ENCODE results near the gene ANKRD16.
"Not testable (repeated sequence)": the region's sequence is repeated elsewhere in the genome, so short reads cannot be mapped to it uniquely, and the experiment has no call there.

ANKRD16 gene

DNA sequence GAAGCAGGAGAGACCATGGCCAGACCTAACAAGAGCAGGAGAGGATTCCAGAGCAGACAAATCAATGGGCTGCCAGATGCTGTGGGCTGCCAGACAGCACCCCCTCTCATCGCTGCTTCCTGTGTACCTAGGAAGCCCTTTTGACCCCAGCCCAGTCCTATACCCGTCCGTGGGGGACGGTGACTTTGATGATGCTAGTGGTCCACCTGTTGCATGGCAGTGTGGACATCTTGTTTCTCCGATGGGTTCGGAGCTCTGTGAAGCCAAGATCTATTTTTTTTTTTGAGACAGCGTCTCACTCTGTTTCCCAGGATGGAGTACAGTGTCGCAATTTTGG, 58.3 kb downstream of the ANKRD16 start:
- no peak for FAIRE-seq

GRCh38 chr10:5830629-5831445, 58.9 kb downstream of the ANKRD16 start:
- FAIRE-seq: no peak

DNA sequence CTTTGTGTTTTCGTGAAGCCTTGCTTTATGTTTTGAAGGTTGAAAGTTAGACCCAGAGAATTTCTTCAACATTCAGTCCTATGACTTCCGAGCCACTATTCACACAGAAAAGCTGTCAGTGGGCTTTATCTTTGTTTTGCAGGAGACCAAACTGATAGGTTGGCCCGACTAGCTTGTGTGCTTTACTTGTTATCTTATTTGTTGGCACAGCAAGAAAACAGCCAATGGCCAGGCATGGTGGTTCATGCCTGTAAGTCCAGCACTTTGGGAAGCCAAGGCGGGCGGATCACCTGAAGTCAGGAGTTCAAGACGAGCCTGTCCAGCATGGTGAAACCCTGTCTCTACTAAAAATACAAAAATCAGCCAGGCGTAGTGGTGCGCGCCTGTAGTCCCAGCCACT, 60.4 kb downstream of the ANKRD16 start:
- FAIRE-seq: no peak

DNA sequence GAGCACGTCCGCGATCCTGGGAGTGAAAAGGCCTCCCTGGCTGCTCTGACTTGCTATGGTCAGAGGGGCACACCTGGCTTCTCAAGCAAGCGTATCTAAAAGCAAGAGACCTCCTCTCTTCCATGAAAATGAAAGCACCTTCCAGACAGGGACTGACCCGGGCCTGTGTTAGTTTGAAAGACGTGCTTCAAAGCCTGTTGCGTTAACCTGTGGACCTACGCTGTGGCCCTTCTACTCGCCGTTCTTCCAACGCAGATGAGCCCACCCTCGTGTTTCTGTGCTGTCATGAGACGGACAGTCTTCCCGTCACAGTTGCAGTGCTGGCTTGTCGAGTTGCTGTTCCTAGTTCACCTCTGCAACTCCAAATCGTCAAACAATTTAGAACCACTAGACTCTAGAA, 61.0 kb downstream of the ANKRD16 start:
- no peak for FAIRE-seq

GRCh38 chr10:5827841-5828240, 61.9 kb downstream of the ANKRD16 start:
- no peak for FAIRE-seq

GRCh38 chr10:5826511-5826910, 63.2 kb downstream of the ANKRD16 start:
- not testable (repeated sequence) for FAIRE-seq

GRCh38 chr10:5818894-5819293, 70.8 kb downstream of the ANKRD16 start:
- FAIRE-seq: no peak

DNA sequence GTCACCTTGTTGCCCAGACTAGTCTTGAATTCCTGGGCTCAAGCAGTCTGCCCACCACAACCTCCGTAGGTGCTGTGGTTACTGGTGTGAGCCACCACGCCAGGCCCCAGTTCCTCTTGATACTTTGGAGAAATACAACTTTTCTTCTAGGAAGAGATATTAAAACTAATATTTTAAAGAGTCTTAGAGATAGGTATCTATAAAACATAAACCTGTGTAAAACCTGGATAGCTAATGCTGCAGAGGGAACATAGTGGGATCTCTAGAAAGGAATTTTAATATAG, 71.7 kb downstream of the ANKRD16 start:
- no peak for FAIRE-seq

GRCh38 chr10:5817322-5818047, 72.2 kb downstream of the ANKRD16 start:
- no peak for FAIRE-seq

- FAIRE-seq: no peak
Observed at GRCh38 chr10:5816170-5816569, 73.5 kb downstream of the ANKRD16 start.

GRCh38 chr10:5814110-5815107, 75.3 kb downstream of the ANKRD16 start:
- no peak for FAIRE-seq

- no peak for FAIRE-seq
Observed at GRCh38 chr10:5813341-5814109, 76.2 kb downstream of the ANKRD16 start, which contains the start of gene GDI2. Gene GDI2, minus strand, starts transcription at chr10:5813434. Its CDS starts 176 bp downstream, at chr10:5813258.

DNA sequence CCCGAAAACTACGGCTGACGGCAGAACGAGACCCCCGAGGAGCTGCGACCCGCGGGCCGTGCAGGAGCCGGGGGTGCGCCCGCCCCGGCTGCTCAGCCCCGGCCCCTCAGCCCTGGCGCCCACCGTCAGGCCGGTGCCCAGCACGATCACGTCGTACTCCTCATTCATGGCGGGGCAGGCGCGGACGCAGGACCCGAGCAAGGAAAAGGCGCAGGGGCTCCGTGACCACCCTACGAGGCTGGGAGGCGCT, 76.7 kb downstream of the ANKRD16 start:
- FAIRE-seq: no peak

- FAIRE-seq: no peak
Observed at GRCh38 chr10:5812283-5813090, 77.2 kb downstream of the ANKRD16 start.

Measured in TTC549 (cell line).